IPS-18c (cell line): Measurements from ENCODE around the gene SPON1.

Experiments
- H3K4me3 ChIP-seq: 2 replicates; pipeline ENCODE4 v1.7.0; 2013; ENCODE audit warnings: low read depth, mild to moderate bottlenecking, low read length, moderate library complexity; ENCODE audit not compliant: insufficient read depth
- H3K9me3 ChIP-seq: one replicate; pipeline ENCODE4 v1.6.1; 2013; ENCODE audit warnings: mild to moderate bottlenecking, low read length, moderate library complexity; ENCODE audit not compliant: control insufficient read depth, insufficient read depth

SPON1 gene

DNA sequence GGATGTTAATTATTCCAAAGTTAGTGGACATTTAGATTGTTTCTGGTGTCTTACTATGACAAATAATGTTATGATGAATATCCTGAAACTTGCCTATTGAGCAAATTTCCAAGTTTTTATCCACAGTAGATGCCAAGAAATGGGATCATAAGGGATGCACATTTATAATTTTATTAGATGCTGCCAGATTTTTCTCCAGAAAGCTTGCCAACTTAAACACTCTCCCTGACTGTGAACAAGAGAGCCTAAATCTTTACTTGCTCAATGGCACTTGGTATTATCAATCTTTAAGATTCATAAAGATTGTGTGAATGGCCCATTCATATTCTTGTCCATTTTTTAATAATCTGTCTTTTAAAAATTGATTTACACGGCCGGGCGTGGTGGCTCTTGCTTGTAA, 82.4 kb downstream of the SPON1 start:
- Histone ChIP-seq H3K9me3 (no peaks in the 10 kb centered on the region), H3K4me3 (no peak overlapping the region)

GRCh38 chr11:14045417-14045816, 82.9 kb downstream of the SPON1 start:
- Histone ChIP-seq H3K9me3 (no peaks in the 10 kb centered on the region), H3K4me3 (no peak overlapping the region)

- Histone ChIP-seq H3K9me3 (no peaks in the 10 kb centered on the region), H3K4me3 (no peak overlapping the region)
Observed at GRCh38 chr11:14052198-14052597, 89.7 kb downstream of the SPON1 start.

DNA sequence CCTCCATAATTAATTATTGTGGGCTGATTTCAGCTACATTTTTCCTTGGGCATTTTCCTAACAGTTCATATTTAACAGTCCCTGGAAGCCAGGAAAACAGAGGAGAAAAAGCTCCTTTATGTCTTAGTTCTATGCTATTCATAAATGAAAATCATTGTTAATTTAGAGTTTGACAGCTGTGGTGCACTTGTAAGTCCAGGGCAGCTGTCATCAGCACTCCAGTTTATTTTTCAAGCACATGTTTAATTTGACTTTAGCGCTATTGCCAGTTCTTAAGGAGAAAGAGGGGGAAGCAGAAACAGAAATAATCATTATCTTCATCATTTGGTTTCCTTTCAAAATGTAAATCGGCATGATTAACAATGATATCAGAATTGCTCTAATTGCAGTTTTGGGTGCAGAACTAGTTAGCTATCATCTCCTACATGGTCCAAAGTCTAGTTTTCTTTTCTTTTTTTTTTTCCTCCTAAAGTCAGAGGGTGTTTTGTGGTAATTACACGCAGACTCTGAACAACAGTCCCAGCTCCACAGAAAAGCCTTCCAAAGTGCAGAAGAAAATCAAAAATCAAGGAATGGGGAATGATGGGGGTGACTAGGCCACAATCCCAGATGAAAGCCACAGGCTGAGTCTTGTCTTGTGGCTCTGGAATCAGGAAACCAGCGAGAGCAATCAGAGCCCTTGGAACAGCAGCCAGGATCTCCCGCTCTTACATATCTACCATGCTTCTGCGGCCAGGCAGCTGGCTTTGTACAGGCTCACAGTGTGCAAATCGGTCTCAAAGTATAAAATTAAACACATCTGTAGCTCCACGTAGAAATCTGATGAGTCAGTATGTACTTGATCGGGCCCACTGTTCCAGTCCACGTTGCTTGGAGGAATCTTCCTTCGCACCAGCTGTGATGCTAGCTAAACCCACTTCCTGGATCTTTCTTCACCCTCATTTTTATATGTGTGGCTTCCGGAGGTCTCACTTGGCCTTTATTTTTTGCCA, 91.9 kb downstream of the SPON1 start:
- Histone ChIP-seq H3K4me3 (no peak overlapping the region), H3K9me3 (no peaks in the 10 kb centered on the region)

DNA sequence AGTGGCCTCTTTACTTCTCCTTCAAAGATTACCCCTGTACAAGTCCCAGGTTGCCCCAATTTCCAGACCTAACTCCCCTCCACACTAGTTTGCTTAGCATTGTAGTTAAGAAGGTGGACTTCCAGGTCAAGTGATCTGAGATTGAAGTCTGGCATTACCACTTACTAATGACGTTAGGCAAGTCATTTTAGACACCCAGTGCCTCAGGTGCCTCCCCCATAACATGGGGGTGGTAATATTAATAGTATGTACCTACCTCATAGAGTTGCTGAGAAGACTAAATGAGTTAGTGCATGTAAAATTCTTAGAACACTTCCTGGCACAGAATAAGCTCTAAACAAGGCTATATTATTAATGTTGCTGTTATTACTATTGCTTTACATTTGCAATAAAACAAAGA, 93.4 kb downstream of the SPON1 start:
- no peaks in the 10 kb centered on the region for H3K9me3 ChIP-seq
- no peak overlapping the region for H3K4me3 ChIP-seq

- H3K9me3 ChIP-seq, result no peaks in the 10 kb centered on the region
- no peak overlapping the region for H3K4me3 ChIP-seq
Observed at GRCh38 chr11:14058061-14058460, 95.5 kb downstream of the SPON1 start.

GRCh38 chr11:14059491-14059890, 97.0 kb downstream of the SPON1 start:
- no peaks in the 10 kb centered on the region for H3K9me3 ChIP-seq
- H3K4me3 ChIP-seq, result no peak overlapping the region

DNA sequence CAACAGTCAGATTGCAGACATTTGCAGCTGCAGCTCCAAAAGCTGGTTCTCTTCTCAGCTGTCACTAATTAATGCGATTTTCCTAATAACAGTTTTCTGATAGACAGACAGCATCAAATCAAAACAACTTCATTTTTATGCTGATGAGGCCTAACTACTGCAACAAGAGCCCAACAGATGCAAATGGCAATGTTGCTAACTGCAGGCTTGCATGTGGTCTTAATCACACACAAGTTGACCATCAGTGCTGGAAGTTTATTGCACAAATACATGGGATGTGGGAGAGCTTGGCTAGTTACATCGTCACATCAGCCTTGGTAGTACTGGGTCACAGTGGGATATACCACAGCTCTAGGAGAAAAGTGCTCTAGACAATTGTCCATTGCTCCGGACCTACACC, 99.2 kb downstream of the SPON1 start:
- Histone ChIP-seq H3K9me3 (no peaks in the 10 kb centered on the region), H3K4me3 (no peak overlapping the region)

GRCh38 chr11:14065141-14065540, 102.6 kb downstream of the SPON1 start:
- no peak overlapping the region for H3K4me3 ChIP-seq
- H3K9me3 ChIP-seq, result no peaks in the 10 kb centered on the region

GRCh38 chr11:14065681-14066080, 103.2 kb downstream of the SPON1 start:
- H3K4me3 ChIP-seq, result no peak overlapping the region
- H3K9me3 ChIP-seq, result no peaks in the 10 kb centered on the region

- no peak overlapping the region for H3K4me3 ChIP-seq
- H3K9me3 ChIP-seq, result no peaks in the 10 kb centered on the region
Observed at GRCh38 chr11:14067686-14068085, 105.2 kb downstream of the SPON1 start.

GRCh38 chr11:14070896-14071295, 108.4 kb downstream of the SPON1 start:
- Histone ChIP-seq H3K4me3 (no peak overlapping the region), H3K9me3 (no peaks in the 10 kb centered on the region)

DNA sequence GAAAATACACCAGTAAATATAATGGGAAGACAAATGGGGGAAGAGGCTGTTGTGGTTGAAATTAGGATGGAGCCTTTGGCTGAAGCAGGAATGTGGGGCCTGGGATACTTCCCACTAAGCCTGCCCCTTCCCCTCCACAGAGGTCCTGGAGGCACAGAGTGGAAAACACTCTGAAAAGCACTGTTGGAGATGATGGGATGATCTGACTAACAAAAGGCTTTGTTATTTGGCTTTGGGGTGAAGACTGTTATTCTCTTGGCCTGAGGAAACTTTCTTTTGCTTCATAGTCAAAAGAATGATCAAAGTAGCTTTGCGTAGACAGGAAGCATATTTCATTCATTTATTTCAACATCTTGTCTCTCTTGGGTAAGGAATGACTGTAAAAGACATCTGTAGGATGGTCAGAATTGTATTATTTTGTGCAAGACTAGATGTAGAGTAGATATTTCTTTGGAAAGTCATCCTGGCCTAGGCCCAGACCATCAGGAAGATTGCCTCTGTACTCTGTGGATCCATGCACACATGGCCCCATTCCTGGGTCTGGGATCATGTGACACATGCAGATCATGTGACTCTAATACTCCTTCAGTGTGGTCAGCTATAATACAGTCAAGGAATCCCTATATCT, 111.4 kb downstream of the SPON1 start:
- Histone ChIP-seq H3K9me3 (no peaks in the 10 kb centered on the region), H3K4me3 (no peak overlapping the region)

GRCh38 chr11:14075118-14076078, 112.9 kb downstream of the SPON1 start:
- Histone ChIP-seq H3K9me3 (no peaks in the 10 kb centered on the region), H3K4me3 (no peak overlapping the region)

DNA sequence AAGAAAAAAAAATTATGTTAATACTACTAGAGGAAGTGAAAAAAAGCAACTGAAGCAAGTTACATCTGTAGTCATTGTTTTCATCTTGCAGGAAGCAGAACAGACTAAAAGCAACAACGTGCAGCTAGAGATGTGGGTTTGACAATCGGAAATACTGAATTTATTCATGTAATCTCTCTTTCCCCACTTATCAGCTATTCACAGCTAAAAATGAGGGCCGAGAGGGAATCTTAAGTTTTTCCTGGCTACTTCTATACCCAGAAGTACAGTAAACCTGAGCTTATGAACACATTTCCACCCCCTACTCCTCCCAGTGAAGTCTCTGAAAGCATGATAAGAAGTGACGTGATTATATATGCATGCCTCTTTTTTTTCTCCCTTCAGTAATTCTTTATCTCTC, 116.5 kb downstream of the SPON1 start:
- H3K9me3 ChIP-seq, result no peaks in the 10 kb centered on the region
- no peak overlapping the region for H3K4me3 ChIP-seq

DNA sequence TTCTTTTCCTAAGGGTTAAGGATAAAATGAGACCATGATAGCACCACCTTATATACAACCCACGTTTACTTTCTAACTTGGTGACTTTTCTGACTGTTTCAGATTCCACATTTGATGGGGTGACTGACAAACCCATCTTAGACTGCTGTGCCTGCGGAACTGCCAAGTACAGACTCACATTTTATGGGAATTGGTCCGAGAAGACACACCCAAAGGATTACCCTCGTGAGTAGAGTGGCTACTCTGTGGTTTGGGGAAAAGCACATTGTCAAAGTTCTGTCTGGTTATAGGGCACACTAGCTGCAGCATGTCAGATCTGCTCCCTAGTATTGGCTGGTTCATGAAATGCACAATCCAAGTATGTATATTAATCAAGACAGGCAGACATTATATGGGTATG, 117.3 kb downstream of the SPON1 start:
- H3K9me3 ChIP-seq, result no peaks in the 10 kb centered on the region

GRCh38 chr11:14081581-14082231, 119.2 kb downstream of the SPON1 start:
- no peak overlapping the region for H3K4me3 ChIP-seq
- H3K9me3 ChIP-seq, result no peaks in the 10 kb centered on the region

More for the DNA sequence above, 117.3 kb downstream of the SPON1 start:
- no peak overlapping the region for H3K4me3 ChIP-seq
